COLO668 (cell line): Measurements from ENCODE around the gene FGFR1OP2.
"Not testable (repeated sequence)": the region's sequence is repeated elsewhere in the genome, so short reads cannot be mapped to it uniquely, and the experiment has no call there.

ENCODE experiments used
- DNase-seq: peaks from one replicate; lab custom pipeline; 2025; ENCODE audit not compliant: unreplicated experiment; lab: John Stamatoyannopoulos, UW

FGFR1OP2 gene

GRCh38 chr12:26937863-26938700, at the start of gene FGFR1OP2, which contains the start of gene INTS13:
FGFR1OP2 (plus strand) TSS chr12:26938470; CDS start chr12:26954159, 15,689 bp downstream.
INTS13 (minus strand) TSS chr12:26937981; CDS start chr12:26936803, 1,178 bp downstream.
- peak; percentile 97 for DNase-seq

- DNase-seq, result no peak
These were observed 47.5 kb upstream of the FGFR1OP2 start for GRCh38 chr12:26890784-26891183.

- DNase-seq, result no peak
These were observed 46.6 kb upstream of the FGFR1OP2 start for GRCh38 chr12:26891704-26892103.

- no peak for DNase-seq
These were observed 42.6 kb upstream of the FGFR1OP2 start for GRCh38 chr12:26895672-26896071.

- DNase-seq, result no peak
These were observed 41.4 kb upstream of the FGFR1OP2 start for GRCh38 chr12:26896913-26897312.

GRCh38 chr12:26903396-26903795, 34.9 kb upstream of the FGFR1OP2 start:
- not testable (repeated sequence) for DNase-seq

GRCh38 chr12:26906024-26906423, 32.2 kb upstream of the FGFR1OP2 start:
- DNase-seq, result no peak

GRCh38 chr12:26906704-26907103, 31.6 kb upstream of the FGFR1OP2 start:
- no peak for DNase-seq

GRCh38 chr12:26918321-26919215, 19.7 kb upstream of the FGFR1OP2 start:
- no peak for DNase-seq

GRCh38 chr12:26919216-26919555, 19.1 kb upstream of the FGFR1OP2 start:
- DNase-seq, result no peak

GRCh38 chr12:26921886-26922285, 16.4 kb upstream of the FGFR1OP2 start:
- DNase-seq, result no peak

- no peak for DNase-seq
These were observed 9.6 kb upstream of the FGFR1OP2 start for GRCh38 chr12:26928661-26929060.

- DNase-seq, result no peak
These were observed 8.7 kb upstream of the FGFR1OP2 start for GRCh38 chr12:26929590-26929989.

GRCh38 chr12:26935636-26936378, 2.5 kb upstream of the FGFR1OP2 start:
- DNase-seq, result no peak

GRCh38 chr12:26936559-26937442, 1.5 kb upstream of the FGFR1OP2 start:
- DNase-seq, result no peak

- DNase-seq, result no peak
These were observed 817 bp upstream of the FGFR1OP2 start for GRCh38 chr12:26937443-26937862.

- peak; percentile 56 for DNase-seq
These were observed 412 bp downstream of the FGFR1OP2 start for GRCh38 chr12:26938701-26939062.

- DNase-seq, result no peak
These were observed 1.0 kb downstream of the FGFR1OP2 start for GRCh38 chr12:26939192-26939832.

GRCh38 chr12:26939953-26940352, 1.7 kb downstream of the FGFR1OP2 start:
- DNase-seq, result no peak
